HCT116 (cell line): ENCODE results near the gene ABHD16B.

ENCODE experiments used
- ATF3 ChIP-seq: IDR thresholded peaks from 2 replicates; pipeline ENCODE4 v1.6.1; 2012
- CTCF ChIP-seq, 3 experiments: fragments of 200-600 bp in 1 of 3; sonication (generic) in 1 of 3; IDR thresholded peaks in 2 of 3; conservative IDR thresholded peaks in 1 of 3; 2 replicates each; pipeline ENCODE4 v1.5.1; 2012 to 2017; ENCODE audit warnings: low read depth in 2 of 3, low read length in 2 of 3, antibody characterized with exemption in 1 of 3, borderline replicate concordance in 1 of 3, control low read depth in 1 of 3, mild to moderate bottlenecking in 1 of 3, mixed read lengths in 1 of 3, mixed run types in 1 of 3, moderate library complexity in 1 of 3; ENCODE audit not compliant: insufficient read depth in 1 of 3
- EGR1 ChIP-seq: IDR thresholded peaks from 2 replicates; pipeline ENCODE4 v1.6.1; 2012; ENCODE audit warnings: low read depth
- EZH2 ChIP-seq: fragments of 200-600 bp; sonication (generic); IDR thresholded peaks from 2 replicates; pipeline ENCODE4 v1.6.1; 2017; ENCODE audit warnings: antibody characterized with exemption, mixed run types
- EZH2phosphoT487 ChIP-seq: fragments of 200-600 bp; IDR thresholded peaks from 2 replicates; pipeline ENCODE4 v1.6.1; 2018; ENCODE audit warnings: antibody characterized with exemption, borderline replicate concordance
- POLR2A ChIP-seq: IDR thresholded peaks from 2 replicates; pipeline ENCODE4 v1.7.0; 2011; ENCODE audit warnings: borderline replicate concordance; ENCODE audit not compliant: insufficient read depth, insufficient read length; ENCODE audit errors: extremely low read depth
- POLR2AphosphoS5 ChIP-seq: IDR thresholded peaks from 2 replicates; pipeline ENCODE4 v1.6.1; 2011; ENCODE audit warnings: mild to moderate bottlenecking, low read depth, low read length, moderate library complexity
- RAD21 ChIP-seq: IDR thresholded peaks from 2 replicates; pipeline ENCODE4 v1.6.1; 2012; ENCODE audit warnings: low read depth, mild to moderate bottlenecking
- SIN3A ChIP-seq: IDR thresholded peaks from 2 replicates; pipeline ENCODE4 v1.6.1; 2012; ENCODE audit warnings: low read depth
- TCF7L2 ChIP-seq: IDR thresholded peaks from 2 replicates; pipeline ENCODE4 v1.7.0; 2011; ENCODE audit warnings: borderline replicate concordance, inconsistent platforms; ENCODE audit not compliant: insufficient read depth, insufficient read length; ENCODE audit errors: extremely low read depth
- YY1 ChIP-seq: IDR thresholded peaks from 2 replicates; pipeline ENCODE4 v1.6.1; 2011; ENCODE audit warnings: low read length, low read depth, moderate library complexity, mild to moderate bottlenecking; ENCODE audit not compliant: insufficient replicate concordance; ENCODE audit errors: extremely low read depth
- ZNF274 ChIP-seq: fragments of 200-500 bp; sonication (Bioruptor generic); IDR thresholded peaks from 2 replicates; pipeline ENCODE4 v1.6.1; 2014; ENCODE audit warnings: mild to moderate bottlenecking, low read depth, low read length, inconsistent platforms

GRCh38 chr20:63894358-63895201 lies 33.3 kb downstream of the ABHD16B start, which contains the start of gene DNAJC5:
- no peak for TF ChIP-seq EZH2phosphoT487
- TF ChIP-seq SIN3A: no peak
- no peak for TF ChIP-seq CTCF (IDR thresholded peaks at IDR 0.05 in 2 of 3, conservative IDR thresholded peaks at IDR 0.05 in 1 of 3; ENCODE audit: borderline replicate concordance in 1 of 3, insufficient read depth in 1 of 3, low read depth in 2 of 3, low read length in 2 of 3)
- no peak for TF ChIP-seq POLR2A
- TF ChIP-seq ATF3: no peak
- TF ChIP-seq ZNF274: no peak
- no peak for TF ChIP-seq YY1
- TF ChIP-seq EZH2: no peak
- no peak for TF ChIP-seq TCF7L2
- TF ChIP-seq POLR2AphosphoS5: peak; percentile 55; the same call in 1 of the 2 replicates
- no peak for TF ChIP-seq RAD21
- TF ChIP-seq EGR1: peak; percentile 90
